GM12801 (cell line): ENCODE data around the gene RASGEF1C.

ENCODE experiments used
- CTCF ChIP-seq: IDR thresholded peaks from one replicate; pipeline ENCODE4 v1.5.1; 2011; ENCODE audit warnings: control low read depth; ENCODE audit not compliant: insufficient read length; ENCODE audit errors: extremely low read depth

The RASGEF1C gene

GRCh38 chr5:180130291-180130869 is 78.6 kb downstream of the RASGEF1C start:
- TF ChIP-seq CTCF: no peak

- no peak for TF ChIP-seq CTCF
These were observed 79.5 kb downstream of the RASGEF1C start for GRCh38 chr5:180129291-180130190.

GRCh38 chr5:180128671-180129261 is 80.2 kb downstream of the RASGEF1C start:
- no peak for TF ChIP-seq CTCF

GRCh38 chr5:180127682-180128670 is 81.0 kb downstream of the RASGEF1C start:
- TF ChIP-seq CTCF: no peak

- no peak for TF ChIP-seq CTCF
These were observed 82.0 kb downstream of the RASGEF1C start for GRCh38 chr5:180126716-180127681.

- no peak for TF ChIP-seq CTCF
These were observed 86.1 kb downstream of the RASGEF1C start for GRCh38 chr5:180122875-180123274.
